NOMO-1 treated with dmso at 0.1 percent for 144 hours (cell line): Measurements from ENCODE around the gene TMEM233.
"Not testable (repeated sequence)": the region's sequence is repeated elsewhere in the genome, so short reads cannot be mapped to it uniquely, and the experiment has no call there.

Experiments used
- DNase-seq: peaks from one replicate; lab custom pipeline; 2025; ENCODE audit not compliant: unreplicated experiment; lab: John Stamatoyannopoulos, UW

TMEM233 gene

DNA sequence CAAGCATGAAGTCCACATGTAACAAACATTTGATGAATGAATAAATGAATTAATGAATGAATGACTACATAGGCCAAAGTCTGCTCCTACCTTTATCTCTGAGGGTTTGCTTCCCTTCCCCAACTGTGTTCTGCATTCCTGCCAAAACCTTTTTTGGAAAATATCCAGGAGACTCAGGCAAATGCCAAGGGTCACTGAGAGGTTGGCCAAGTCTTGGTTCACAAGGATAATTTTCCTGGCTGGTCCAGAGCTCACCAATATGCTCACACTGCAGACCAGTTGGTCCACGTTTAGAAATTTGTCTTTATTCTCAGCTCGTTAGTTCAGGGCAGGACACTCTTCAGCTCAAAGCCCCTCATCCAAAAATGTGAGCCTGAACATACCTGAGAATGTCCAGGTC lies 10.2 kb downstream of the TMEM233 start:
- DNase-seq: no peak

DNA sequence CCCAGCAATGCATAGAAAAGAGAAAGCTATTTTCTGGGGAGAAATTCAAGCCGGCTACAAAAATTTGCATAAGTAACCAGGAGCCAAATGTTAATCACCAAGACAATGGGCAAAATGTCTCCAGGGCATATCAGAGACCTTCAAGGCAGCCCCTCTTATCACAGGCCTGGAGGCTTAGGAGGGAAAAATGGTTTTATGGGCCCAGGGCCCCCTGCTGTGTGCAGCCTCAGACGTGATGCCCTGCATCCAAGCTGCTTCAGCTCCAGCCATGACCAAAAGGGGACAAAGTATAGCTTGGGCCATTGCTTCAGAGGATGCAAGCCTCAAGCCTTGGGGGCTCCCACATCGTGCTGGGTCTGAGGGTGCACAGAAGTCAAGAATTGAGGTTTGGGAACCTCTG lies 15.8 kb downstream of the TMEM233 start:
- no peak for DNase-seq

GRCh38 chr12:119613319-119613936 lies 19.9 kb downstream of the TMEM233 start:
- DNase-seq: no peak

- no peak for DNase-seq
These were observed 21.1 kb downstream of the TMEM233 start for GRCh38 chr12:119614705-119615104.

- DNase-seq: no peak
These were observed 22.2 kb downstream of the TMEM233 start for GRCh38 chr12:119615518-119616475.

GRCh38 chr12:119618328-119618896 lies 24.8 kb downstream of the TMEM233 start:
- not testable (repeated sequence) for DNase-seq

DNA sequence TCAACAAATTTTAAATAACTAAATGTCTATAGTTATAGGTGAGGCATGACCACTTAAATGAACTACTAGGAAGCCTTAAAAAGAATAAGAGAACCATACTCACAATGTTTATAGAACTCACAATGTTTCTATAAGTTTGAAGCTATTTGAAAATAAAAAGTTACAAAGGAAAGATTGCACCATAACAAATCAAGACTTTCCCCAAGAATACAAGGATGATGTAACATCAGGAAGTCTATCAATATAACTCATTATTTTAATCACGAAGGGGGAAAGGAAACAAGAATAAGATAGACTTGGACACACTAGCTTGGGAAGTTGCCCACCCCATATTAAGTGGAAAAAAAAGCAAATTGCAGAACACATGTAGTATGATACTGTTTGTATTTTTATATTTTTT lies 26.9 kb downstream of the TMEM233 start:
- no peak for DNase-seq

GRCh38 chr12:119621878-119622277 lies 28.3 kb downstream of the TMEM233 start:
- DNase-seq: no peak

GRCh38 chr12:119624966-119625365 lies 31.4 kb downstream of the TMEM233 start:
- no peak for DNase-seq

DNA sequence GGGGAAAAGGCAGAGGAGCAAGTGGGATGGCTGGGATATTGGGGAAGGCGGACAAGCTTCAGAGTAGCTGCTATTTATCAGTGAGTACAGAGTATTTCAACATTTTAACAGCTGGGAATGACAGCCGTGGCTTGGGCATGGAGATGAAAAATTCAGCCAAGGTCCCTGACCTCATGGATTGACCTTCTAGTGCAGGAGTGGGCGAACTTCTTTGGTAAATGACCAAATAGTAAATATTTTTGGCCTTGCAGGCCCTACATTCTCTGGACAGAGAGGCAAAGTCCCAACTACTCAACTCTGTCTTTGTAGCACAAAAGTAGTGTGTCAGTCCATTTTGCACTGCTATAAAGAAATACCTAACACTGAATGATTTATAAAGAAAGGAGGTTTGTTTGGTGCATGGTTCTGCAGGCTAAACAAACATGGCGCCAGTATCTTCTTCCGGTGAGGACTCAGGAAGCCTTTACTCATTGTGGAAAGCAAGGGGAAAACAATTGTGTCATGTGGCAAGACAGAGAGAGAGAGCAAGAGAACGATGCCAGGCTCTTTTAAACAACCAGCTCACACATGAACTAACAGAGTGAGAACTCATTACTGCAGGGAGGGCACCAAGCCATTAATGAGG lies 33.6 kb downstream of the TMEM233 start:
- no peak for DNase-seq

- no peak for DNase-seq
These were observed 34.1 kb downstream of the TMEM233 start for GRCh38 chr12:119627686-119628085.

GRCh38 chr12:119630223-119630780 lies 36.7 kb downstream of the TMEM233 start:
- DNase-seq: no peak

DNA sequence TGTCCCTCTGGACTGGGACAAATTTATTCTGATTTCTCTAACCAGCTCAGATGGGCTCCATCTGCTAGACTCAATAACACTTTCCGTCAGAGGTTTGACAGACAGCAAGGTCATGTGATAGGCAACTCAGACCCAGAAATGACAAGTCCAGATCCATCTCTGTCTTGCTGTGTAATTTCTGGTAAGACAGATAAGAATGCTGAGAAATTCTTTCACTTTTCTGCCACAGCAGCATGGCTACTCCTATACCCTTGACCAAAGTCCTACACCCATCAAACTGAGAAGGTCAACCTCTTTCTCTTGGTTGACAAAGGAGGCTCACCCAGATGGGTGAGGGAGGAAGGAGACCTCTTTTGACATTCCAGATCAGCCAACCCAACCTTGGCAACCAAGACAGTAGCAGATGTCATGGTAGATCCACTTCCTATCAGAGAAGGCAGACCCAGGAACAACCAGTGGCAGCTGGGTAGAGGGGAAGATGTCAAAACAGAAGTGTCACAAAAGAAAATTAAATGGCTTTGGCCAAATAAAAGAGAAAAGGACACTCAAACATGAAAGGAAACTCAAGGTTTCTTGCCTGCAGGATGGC lies 37.5 kb downstream of the TMEM233 start:
- DNase-seq: no peak

- no peak for DNase-seq
These were observed 38.5 kb downstream of the TMEM233 start for GRCh38 chr12:119631930-119632678.

GRCh38 chr12:119634743-119635142 lies 41.2 kb downstream of the TMEM233 start:
- DNase-seq: no peak

DNA sequence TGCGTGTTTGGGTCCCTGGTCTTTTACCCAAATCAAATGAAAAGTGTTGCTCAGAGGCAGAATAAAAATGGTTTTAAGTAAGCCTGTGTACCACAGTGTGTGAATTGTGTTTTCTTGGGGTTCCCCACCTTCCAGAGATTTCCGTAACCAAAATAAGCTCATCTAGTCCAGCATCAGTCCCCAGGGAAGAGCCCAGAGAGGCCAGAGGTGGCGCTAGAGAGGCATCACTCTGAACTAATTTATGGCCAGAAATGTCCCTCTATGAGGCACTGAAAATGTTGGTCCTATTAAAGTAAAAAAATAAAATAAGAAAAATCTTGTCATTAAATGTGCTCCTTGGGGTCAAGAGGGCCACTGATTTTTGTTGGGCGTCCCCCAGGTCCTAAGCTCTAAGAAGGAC lies 49.4 kb downstream of the TMEM233 start:
- DNase-seq: no peak

DNA sequence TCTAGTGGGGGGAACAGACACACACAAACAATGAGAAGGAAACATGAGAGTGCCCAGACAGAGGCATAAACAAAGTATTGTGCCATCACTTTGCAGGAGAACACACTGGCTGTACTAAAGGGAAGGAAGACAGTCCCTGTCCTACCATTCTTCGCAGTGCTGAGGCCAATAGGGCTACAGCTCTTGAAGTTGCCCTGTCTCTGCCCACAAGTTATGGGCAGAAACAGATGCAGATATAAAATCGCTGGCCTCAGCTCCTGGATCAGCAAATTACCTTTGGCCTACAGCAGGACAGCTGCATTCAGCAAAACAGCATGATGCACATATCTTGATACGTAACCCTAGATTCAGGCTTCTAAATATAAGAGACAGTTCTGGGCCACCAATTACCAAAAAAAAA lies 51.4 kb downstream of the TMEM233 start:
- no peak for DNase-seq

DNA sequence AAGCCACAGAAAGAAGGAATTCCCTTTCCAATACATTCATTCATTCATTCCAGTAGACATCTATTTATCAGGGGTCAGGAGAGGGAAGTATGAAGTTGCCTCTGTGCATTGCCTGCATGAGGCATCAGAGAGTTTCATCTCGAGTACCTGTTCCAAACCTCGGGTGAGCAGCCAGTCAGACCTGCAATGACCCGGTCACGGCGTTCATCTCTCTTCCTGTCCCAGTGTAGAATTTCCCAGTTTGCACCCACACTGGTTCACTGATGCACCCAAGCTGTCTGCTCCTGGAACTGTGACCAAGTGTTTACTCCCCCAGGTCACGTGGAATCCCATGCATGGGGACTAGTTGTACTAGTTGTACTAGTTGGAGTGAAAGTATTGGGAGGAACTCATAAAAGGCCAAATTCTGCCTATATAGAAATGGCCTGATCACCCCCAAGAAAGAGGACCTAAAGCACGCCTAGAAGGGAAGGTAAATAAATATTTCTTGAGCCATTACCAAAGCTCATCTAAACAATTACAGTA lies 52.0 kb downstream of the TMEM233 start:
- DNase-seq: no peak

DNA sequence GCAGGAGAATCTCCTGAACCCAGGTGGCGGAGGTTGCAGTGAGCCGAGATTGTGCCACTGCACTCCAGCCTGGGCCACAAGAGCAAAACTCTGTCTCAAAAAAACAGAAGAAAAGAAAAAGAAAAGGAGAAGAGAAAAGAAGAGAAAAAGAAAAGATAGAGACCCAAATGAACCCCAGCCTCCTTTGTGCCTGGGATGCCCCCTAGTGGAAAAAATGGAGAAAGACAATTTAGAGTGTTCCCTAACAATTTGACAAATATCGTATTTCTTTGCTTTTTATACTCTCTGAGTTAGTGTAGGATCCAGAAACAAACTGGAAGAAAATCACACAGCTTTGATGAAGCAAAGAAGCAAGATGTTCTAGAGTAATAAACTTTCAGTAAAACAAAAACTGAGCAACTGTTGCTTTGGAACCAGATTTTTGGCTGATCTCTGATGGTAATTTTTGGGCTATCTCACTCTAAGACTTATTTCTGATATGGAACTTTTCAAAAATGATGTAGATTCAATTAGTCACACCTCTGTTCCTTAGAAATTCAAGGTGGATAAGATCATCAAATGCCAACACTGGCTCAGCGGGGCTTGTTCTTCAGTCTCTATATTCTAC lies 55.7 kb downstream of the TMEM233 start:
- DNase-seq: no peak

DNA sequence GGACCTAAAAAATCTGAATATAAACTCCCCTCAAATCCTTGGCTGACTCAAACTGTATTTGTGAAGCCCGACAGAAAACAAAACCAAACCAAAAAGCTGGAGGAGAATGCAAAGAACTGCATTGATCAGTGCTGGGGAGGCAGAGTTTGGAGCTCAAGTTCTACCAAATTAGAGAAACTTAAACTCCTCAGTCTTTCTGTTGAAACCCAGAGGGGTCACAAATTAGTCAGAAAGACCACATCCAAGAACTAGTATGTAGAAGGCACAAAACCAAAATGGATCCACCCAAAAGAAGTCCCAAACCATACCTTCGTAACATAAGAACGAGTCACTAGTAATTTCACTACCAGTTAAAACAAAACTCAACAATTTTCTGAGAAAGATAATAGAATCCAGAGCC lies 59.1 kb downstream of the TMEM233 start:
- DNase-seq: no peak
